Ishikawa (cell line): ENCODE results near the gene ZBTB45.

Experiments used
- CEBPB ChIP-seq: IDR thresholded peaks from 2 replicates; pipeline ENCODE4 v1.6.1; 2012
- CREB1 ChIP-seq: IDR thresholded peaks from 2 replicates; pipeline ENCODE4 v1.6.1; 2012; ENCODE audit warnings: low read depth
- EGR1 ChIP-seq: IDR thresholded peaks from 2 replicates; pipeline ENCODE4 v1.6.1; 2012
- EP300 ChIP-seq: IDR thresholded peaks from 2 replicates; pipeline ENCODE4 v1.6.1; 2012; ENCODE audit warnings: borderline replicate concordance
- FOXM1 ChIP-seq: IDR thresholded peaks from 2 replicates; pipeline ENCODE4 v1.6.1; 2012; ENCODE audit warnings: low read depth, borderline replicate concordance
- MAX ChIP-seq: IDR thresholded peaks from 2 replicates; pipeline ENCODE4 v1.6.1; 2012
- NFIC ChIP-seq: IDR thresholded peaks from 2 replicates; pipeline ENCODE4 v1.6.1; 2012
- RAD21 ChIP-seq: IDR thresholded peaks from 2 replicates; pipeline ENCODE4 v1.6.1; 2012; ENCODE audit warnings: low read depth
- REST ChIP-seq: IDR thresholded peaks from 2 replicates; pipeline ENCODE4 v1.6.1; 2012; ENCODE audit warnings: low read depth, mild to moderate bottlenecking
- TAF1 ChIP-seq: IDR thresholded peaks from 2 replicates; pipeline ENCODE4 v1.6.1; 2012; ENCODE audit warnings: low read depth, mild to moderate bottlenecking
- TCF12 ChIP-seq: IDR thresholded peaks from 2 replicates; pipeline ENCODE4 v1.6.1; 2012; ENCODE audit warnings: low read depth
- TEAD4 ChIP-seq: IDR thresholded peaks from 2 replicates; pipeline ENCODE4 v1.6.1; 2012
- USF1 ChIP-seq: IDR thresholded peaks from 2 replicates; pipeline ENCODE4 v1.6.1; 2012
- YY1 ChIP-seq: IDR thresholded peaks from 2 replicates; pipeline ENCODE4 v1.6.1; 2012; ENCODE audit warnings: low read depth
- ZBTB7A ChIP-seq: IDR thresholded peaks from 2 replicates; pipeline ENCODE4 v1.6.1; 2012; ENCODE audit warnings: low read depth

ZBTB45 gene

GRCh38 chr19:58513213-58513693 lies 6.4 kb downstream of the ZBTB45 start:
- TF ChIP-seq YY1 (no peak), CREB1 (no peak), RAD21 (no peak), REST (no peak), EP300 (no peak), NFIC (no peak), FOXM1 (no peak), TEAD4 (no peak), ZBTB7A (no peak), MAX (no peak), USF1 (no peak), CEBPB (no peak), EGR1 (no peak), TAF1 (no peak), TCF12 (no peak)

DNA sequence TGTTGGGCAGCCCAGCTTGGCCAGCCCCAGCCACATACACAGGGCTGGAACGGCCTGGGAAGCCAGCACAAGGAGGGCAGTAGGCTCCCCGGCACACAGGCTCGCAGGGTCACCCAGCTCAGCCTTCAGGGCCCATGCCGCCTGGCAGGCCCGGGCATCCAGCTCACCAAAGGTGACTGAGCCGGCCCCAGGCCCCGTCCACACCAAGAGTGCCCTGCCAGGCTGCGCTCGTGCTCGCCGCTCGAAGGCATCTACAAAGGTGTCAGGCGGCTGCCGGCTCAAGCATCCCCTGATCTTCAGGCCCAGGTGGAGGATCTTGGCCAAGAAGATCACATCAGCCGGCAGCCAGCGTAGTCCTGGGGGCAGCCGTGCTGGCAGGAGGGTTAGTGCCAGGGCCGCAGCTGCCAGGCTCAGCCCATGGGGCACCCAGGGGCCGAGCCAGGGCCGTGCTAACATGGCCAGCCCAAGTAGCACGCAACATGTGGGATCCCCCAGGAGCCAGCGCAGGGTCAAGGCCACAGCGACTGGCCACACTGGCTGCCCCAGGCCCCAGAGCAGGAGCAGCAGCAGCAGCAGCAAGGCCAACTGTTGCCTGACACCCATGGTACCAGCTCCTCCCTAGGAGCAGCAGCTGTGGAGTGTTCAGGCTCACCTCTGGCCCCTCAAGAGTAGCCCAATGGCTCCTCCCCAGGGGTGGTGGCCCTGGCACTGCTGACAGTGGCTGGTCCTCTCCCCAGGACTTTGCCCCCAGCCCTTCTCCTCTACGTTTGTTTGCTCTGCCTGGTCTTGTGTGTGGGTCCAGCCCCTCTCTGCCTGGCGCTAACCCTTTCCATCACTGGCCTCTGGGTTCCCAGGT lies 8.0 kb downstream of the ZBTB45 start, which contains the start of gene SLC27A5:
Gene SLC27A5, minus strand, starts transcription at position 640 of the 856 bp plus-strand sequence. Its CDS starts 37 bp downstream, at position 603.
- TF ChIP-seq YY1 (no peak), EP300 (no peak), MAX (no peak), USF1 (no peak), TCF12 (no peak), TAF1 (no peak), TEAD4 (no peak), ZBTB7A (no peak), FOXM1 (no peak)

- TF ChIP-seq USF1 (no peak), FOXM1 (no peak), YY1 (no peak), RAD21 (no peak), ZBTB7A (no peak), NFIC (no peak), TEAD4 (no peak)
Measured at GRCh38 chr19:58510084-58510862, 9.3 kb downstream of the ZBTB45 start.

GRCh38 chr19:58509731-58510083 lies 9.9 kb downstream of the ZBTB45 start:
- TF ChIP-seq ZBTB7A = no peak
- TF ChIP-seq TEAD4 = no peak
- TF ChIP-seq TAF1 = no peak
- TF ChIP-seq NFIC = no peak
- no peak for TF ChIP-seq TCF12
- no peak for TF ChIP-seq USF1
- no peak for TF ChIP-seq EP300
- no peak for TF ChIP-seq RAD21
- TF ChIP-seq FOXM1 = no peak
- no peak for TF ChIP-seq CEBPB
- no peak for TF ChIP-seq YY1
- TF ChIP-seq EGR1 = no peak
- TF ChIP-seq MAX = no peak

- TF ChIP-seq NFIC (no peak), RAD21 (no peak), REST (no peak), YY1 (no peak), EGR1 (no peak), FOXM1 (no peak), EP300 (no peak), TCF12 (no peak), CEBPB (no peak), MAX (no peak), TAF1 (no peak), USF1 (no peak), ZBTB7A (no peak), CREB1 (no peak)
Measured at GRCh38 chr19:58500242-58500641, 19.4 kb downstream of the ZBTB45 start.
